GM21367 (cell line): Measurements from ENCODE around the gene UFD1.

Experiments used
- ATAC-seq: cut with Tn5 transposase; IDR thresholded peaks from one replicate; pipeline ENCODE4 v1.9.1; 2021; ENCODE audit not compliant: unreplicated experiment

Gene UFD1

GRCh38 chr22:19430890-19431541 is 48.0 kb downstream of the UFD1 start:
- no peak for ATAC-seq

- ATAC-seq: no peak
Observed at GRCh38 chr22:19429950-19430889, 48.8 kb downstream of the UFD1 start.

GRCh38 chr22:19424186-19424500 is 54.9 kb downstream of the UFD1 start:
- no peak for ATAC-seq

- no peak for ATAC-seq
Observed at GRCh38 chr22:19422440-19423301, 56.3 kb downstream of the UFD1 start.

- no peak for ATAC-seq
Observed at GRCh38 chr22:19420321-19420720, 58.7 kb downstream of the UFD1 start.

- no peak for ATAC-seq
Observed at GRCh38 chr22:19419464-19420178, 59.4 kb downstream of the UFD1 start.

GRCh38 chr22:19419086-19419463 is 59.9 kb downstream of the UFD1 start:
- ATAC-seq: no peak

GRCh38 chr22:19412923-19413322 is 66.1 kb downstream of the UFD1 start:
- no peak for ATAC-seq

- ATAC-seq: no peak
Observed at GRCh38 chr22:19412478-19412877, 66.5 kb downstream of the UFD1 start.

GRCh38 chr22:19411690-19412045 is 67.3 kb downstream of the UFD1 start:
- no peak for ATAC-seq

- ATAC-seq: no peak
Observed at GRCh38 chr22:19410941-19411689, 67.9 kb downstream of the UFD1 start.

- no peak for ATAC-seq
Observed at GRCh38 chr22:19407649-19408606, 71.1 kb downstream of the UFD1 start.

GRCh38 chr22:19406846-19407245 is 72.1 kb downstream of the UFD1 start:
- ATAC-seq: no peak

- no peak for ATAC-seq
Observed at GRCh38 chr22:19406281-19406811, 72.6 kb downstream of the UFD1 start.

GRCh38 chr22:19405652-19406051 is 73.3 kb downstream of the UFD1 start:
- ATAC-seq: no peak

GRCh38 chr22:19405133-19405532 is 73.9 kb downstream of the UFD1 start:
- ATAC-seq: no peak

- no peak for ATAC-seq
Observed at GRCh38 chr22:19404676-19405075, 74.3 kb downstream of the UFD1 start.

- no peak for ATAC-seq
Observed at GRCh38 chr22:19402642-19403191, 76.3 kb downstream of the UFD1 start.

- no peak for ATAC-seq
Observed at GRCh38 chr22:19401483-19401882, 77.5 kb downstream of the UFD1 start.
